HCT116 (cell line): ENCODE results near the gene WNT2.

Source experiments
- MAX ChIP-seq: IDR thresholded peaks from 2 replicates; pipeline ENCODE4 v1.6.1; 2012
- POLR2A ChIP-seq: IDR thresholded peaks from 2 replicates; pipeline ENCODE4 v1.7.0; 2011; ENCODE audit warnings: borderline replicate concordance; ENCODE audit not compliant: insufficient read depth, insufficient read length; ENCODE audit errors: extremely low read depth
- POLR2AphosphoS5 ChIP-seq: IDR thresholded peaks from 2 replicates; pipeline ENCODE4 v1.6.1; 2011; ENCODE audit warnings: mild to moderate bottlenecking, low read depth, low read length, moderate library complexity
- RAD21 ChIP-seq: IDR thresholded peaks from 2 replicates; pipeline ENCODE4 v1.6.1; 2012; ENCODE audit warnings: low read depth, mild to moderate bottlenecking
- REST ChIP-seq: IDR thresholded peaks from 2 replicates; pipeline ENCODE4 v1.6.1; 2012; ENCODE audit warnings: low read depth
- SIN3A ChIP-seq: IDR thresholded peaks from 2 replicates; pipeline ENCODE4 v1.6.1; 2012; ENCODE audit warnings: low read depth
- SRF ChIP-seq: IDR thresholded peaks from 2 replicates; pipeline ENCODE4 v1.6.1; 2012; ENCODE audit warnings: low read depth
- TF ChIP-seq, protein P1 (sequence below), 3 experiments: fragments of 200-600 bp in 1 of 3; sonication (generic) in 1 of 3; IDR thresholded peaks in 2 of 3; conservative IDR thresholded peaks in 1 of 3; 2 replicates each; pipeline ENCODE4 v1.5.1; 2012 to 2017; ENCODE audit warnings: low read depth in 2 of 3, low read length in 2 of 3, antibody characterized with exemption in 1 of 3, borderline replicate concordance in 1 of 3, control low read depth in 1 of 3, mild to moderate bottlenecking in 1 of 3, mixed read lengths in 1 of 3, mixed run types in 1 of 3, moderate library complexity in 1 of 3; ENCODE audit not compliant: insufficient read depth in 1 of 3

GRCh38 chr7:117312593-117313580 lies 10.0 kb downstream of the WNT2 start:
- no peak for TF ChIP-seq POLR2A
- no peak for TF ChIP-seq POLR2AphosphoS5
- TF ChIP-seq, protein P1, sequence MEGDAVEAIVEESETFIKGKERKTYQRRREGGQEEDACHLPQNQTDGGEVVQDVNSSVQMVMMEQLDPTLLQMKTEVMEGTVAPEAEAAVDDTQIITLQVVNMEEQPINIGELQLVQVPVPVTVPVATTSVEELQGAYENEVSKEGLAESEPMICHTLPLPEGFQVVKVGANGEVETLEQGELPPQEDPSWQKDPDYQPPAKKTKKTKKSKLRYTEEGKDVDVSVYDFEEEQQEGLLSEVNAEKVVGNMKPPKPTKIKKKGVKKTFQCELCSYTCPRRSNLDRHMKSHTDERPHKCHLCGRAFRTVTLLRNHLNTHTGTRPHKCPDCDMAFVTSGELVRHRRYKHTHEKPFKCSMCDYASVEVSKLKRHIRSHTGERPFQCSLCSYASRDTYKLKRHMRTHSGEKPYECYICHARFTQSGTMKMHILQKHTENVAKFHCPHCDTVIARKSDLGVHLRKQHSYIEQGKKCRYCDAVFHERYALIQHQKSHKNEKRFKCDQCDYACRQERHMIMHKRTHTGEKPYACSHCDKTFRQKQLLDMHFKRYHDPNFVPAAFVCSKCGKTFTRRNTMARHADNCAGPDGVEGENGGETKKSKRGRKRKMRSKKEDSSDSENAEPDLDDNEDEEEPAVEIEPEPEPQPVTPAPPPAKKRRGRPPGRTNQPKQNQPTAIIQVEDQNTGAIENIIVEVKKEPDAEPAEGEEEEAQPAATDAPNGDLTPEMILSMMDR (IDR thresholded peaks at IDR 0.05 in 2 of 3, conservative IDR thresholded peaks at IDR 0.05 in 1 of 3; ENCODE audit: borderline replicate concordance in 1 of 3, insufficient read depth in 1 of 3, low read depth in 2 of 3, low read length in 2 of 3): peak; percentile 36 to 56 (median 52); a peak in 5 of 6 replicates
- no peak for TF ChIP-seq SIN3A
- TF ChIP-seq SRF: no peak
- no peak for TF ChIP-seq MAX
- no peak for TF ChIP-seq REST
- peak; percentile 58 for TF ChIP-seq RAD21
